H1 (cell line): ENCODE measurements around the gene RHOG. TPM values are rescaled to one million over a fixed set of nuclear protein-coding genes. Genes with fewer than 3 reads are reported as not detected.

ENCODE experiments used
- ASH2L ChIP-seq: fragments of 200-600, 300-600 bp; sonication (generic); IDR thresholded peaks from one replicate; pipeline ENCODE4 v1.7.1; 2017; ENCODE audit warnings: low read length
- BACH1 ChIP-seq: IDR thresholded peaks from 2 replicates; pipeline ENCODE4 v1.6.1; 2012; ENCODE audit warnings: low read length, improper control_type of control experiment
- BRCA1 ChIP-seq: IDR thresholded peaks from 2 replicates; pipeline ENCODE4 v1.6.1; 2012; ENCODE audit warnings: low read depth, low read length, improper control_type of control experiment
- CEBPB ChIP-seq: IDR thresholded peaks from 2 replicates; pipeline ENCODE4 v1.6.1; 2012; ENCODE audit warnings: low read depth, low read length
- CREB1 ChIP-seq: IDR thresholded peaks from 2 replicates; pipeline ENCODE4 v1.6.1; 2012; ENCODE audit warnings: inconsistent platforms
- CTBP2 ChIP-seq: IDR thresholded peaks from 2 replicates; pipeline ENCODE4 v1.7.0; 2011; ENCODE audit warnings: borderline replicate concordance, mild to moderate bottlenecking, moderate library complexity, mixed read lengths, low read length; ENCODE audit not compliant: insufficient read depth, insufficient read length
- E2F6 ChIP-seq: IDR thresholded peaks from 2 replicates; pipeline ENCODE4 v1.6.1; 2012; ENCODE audit warnings: inconsistent platforms
- JUND ChIP-seq: IDR thresholded peaks from 2 replicates; pipeline ENCODE4 v1.6.1; 2011; ENCODE audit warnings: mild to moderate bottlenecking, improper control_type of control experiment, low read length
- KDM1A ChIP-seq: fragments of 200-600, 300-600 bp; sonication (generic); IDR thresholded peaks from 2 replicates; pipeline ENCODE4 v1.7.1; 2016; ENCODE audit warnings: mild to moderate bottlenecking, low read length, borderline replicate concordance
- KDM4A ChIP-seq: IDR thresholded peaks from one replicate; pipeline ENCODE4 v1.7.1; 2012; ENCODE audit warnings: low read depth, mild to moderate bottlenecking, moderate library complexity, low read length, inconsistent platforms; ENCODE audit not compliant: severe bottlenecking
- NRF1 ChIP-seq: IDR thresholded peaks from 2 replicates; pipeline ENCODE4 v1.6.1; 2011; ENCODE audit warnings: mild to moderate bottlenecking, low read depth, low read length, improper control_type of control experiment
- PHF8 ChIP-seq: fragments of 200-600 bp; sonication (generic); conservative IDR thresholded peaks from 2 replicates; pipeline ENCODE4 v1.7.1; 2012; ENCODE audit warnings: low read depth, mild to moderate bottlenecking, inconsistent platforms, low read length, moderate library complexity
- POLR2A ChIP-seq, 2 experiments: IDR thresholded peaks; 1 replicate in 1 of 2; 2 replicates in 1 of 2; pipeline ENCODE4 v1.6.1; 2011; ENCODE audit warnings: low read depth in 2 of 2, low read length in 2 of 2, mild to moderate bottlenecking in 2 of 2; ENCODE audit errors: control extremely low read depth in 1 of 2
- POLR2AphosphoS5 ChIP-seq: IDR thresholded peaks from 2 replicates; pipeline ENCODE4 v1.6.1; 2011; ENCODE audit warnings: low read depth, low read length
- RFX5 ChIP-seq: IDR thresholded peaks from 2 replicates; pipeline ENCODE4 v1.6.1; 2011; ENCODE audit warnings: low read depth, low read length, improper control_type of control experiment, borderline replicate concordance
- RNF2 ChIP-seq: fragments of 200-900, 300-1000 bp; sonication (generic); IDR thresholded peaks from 2 replicates; pipeline ENCODE4 v1.7.1; 2016; ENCODE audit warnings: borderline replicate concordance, low read depth, mild to moderate bottlenecking, antibody characterized with exemption, low read length; ENCODE audit not compliant: poor library complexity, severe bottlenecking; ENCODE audit errors: missing control alignments
- SAP30 ChIP-seq: fragments of 300-600 bp; sonication (generic); IDR thresholded peaks from 2 replicates; pipeline ENCODE4 v1.7.1; 2012; ENCODE audit warnings: low read length, moderate library complexity, mild to moderate bottlenecking, inconsistent platforms; ENCODE audit not compliant: insufficient read depth, insufficient replicate concordance
- SUZ12 ChIP-seq: fragments of 200-600 bp; sonication (generic); IDR thresholded peaks from 2 replicates; pipeline ENCODE4 v1.6.1; 2012; ENCODE audit warnings: mild to moderate bottlenecking, inconsistent platforms, low read length, moderate library complexity, mixed read lengths
- TAF7 ChIP-seq: optimal IDR thresholded peaks from 2 replicates; pipeline ENCODE3; 2011; ENCODE audit warnings: low read depth, mild to moderate bottlenecking, inconsistent platforms, low read length, moderate library complexity, borderline replicate concordance
- USF2 ChIP-seq: IDR thresholded peaks from 2 replicates; pipeline ENCODE4 v1.6.1; 2011; ENCODE audit warnings: low read length, improper control_type of control experiment
- YY1 ChIP-seq: IDR thresholded peaks from 2 replicates; pipeline ENCODE4 v1.6.1; 2011; ENCODE audit warnings: low read depth, mild to moderate bottlenecking, low read length
- ZNF274 ChIP-seq: IDR thresholded peaks from 2 replicates; pipeline ENCODE4 v1.7.0; 2012; ENCODE audit warnings: low read length, borderline replicate concordance; ENCODE audit errors: extremely low read depth
- polyA plus RNA-seq, 7 experiments: library from polyadenylated mRNA; depleted of rRNA in 3 of 7; stranded (reverse) in 5 of 7; unstranded in 2 of 7; fragments of >200 nt in 5 of 7; fragments of 200-250 nt in 2 of 7; gene quantifications; 1 replicate in 5 of 7; 2 replicates in 1 of 7; 4 replicates in 1 of 7; pipeline versions ENCODE4 v1.2.1 to v1.2.3, GENCODE V29; 2011 to 2013; ENCODE audit warnings: missing spikeins in 2 of 7, mixed read lengths in 2 of 7
- total RNA-seq: library from RNA; stranded (reverse); fragmentation: NEBNext Ultra II Directional; extraction: Animal tissue kit (Norgen Biotek cat#: 25700); gene quantifications from 2 replicates; pipeline ENCODE4 v1.2.1, GENCODE V29; 2021

RHOG gene
- total and polyA plus RNA-seq, 2 of the 8 experiments (the other 6 are each of a cell fraction or from before 2014, with no cell fraction given): 28.3 to 69.6 TPM

GRCh38 chr11:3854977-3855807 is 14.4 kb upstream of the RHOG start, which contains the start of gene STIM1 (continued):
- TF ChIP-seq POLR2AphosphoS5 (no peak), CEBPB (no peak), E2F6 (peak; percentile 86), YY1 (0 out of 2 replicates have a peak, but pooled peaks have one; percentile 62), RNF2 (no peak), BRCA1 (no peak), ASH2L (peak; percentile 53), SUZ12 (no peak), NRF1 (0 out of 2 replicates have a peak, but pooled peaks have one; percentile 27), KDM4A (peak; percentile 39), ZNF274 (no peak), RFX5 (no peak), USF2 (no peak), CREB1 (peak; percentile 87), BACH1 (no peak), POLR2A (IDR thresholded peaks at IDR 0.05; ENCODE audit: control extremely low read depth in 1 of 2, low read depth in 2 of 2, low read length in 2 of 2) (peak in 1 of 2 experiments; percentile 52; a peak in 1 of 3 replicates), TAF7 (peak; percentile 9), JUND (no peak), CTBP2 (no peak), PHF8 (peak; percentile 59; the same call in 1 of the 2 replicates), KDM1A (no peak), SAP30 (no peak)
